ENCODE results near the gene SYNJ1.
"Not testable (repeated sequence)": the region's sequence is repeated elsewhere in the genome, so short reads cannot be mapped to it uniquely, and the experiment has no call there.

Gene SYNJ1

DNA sequence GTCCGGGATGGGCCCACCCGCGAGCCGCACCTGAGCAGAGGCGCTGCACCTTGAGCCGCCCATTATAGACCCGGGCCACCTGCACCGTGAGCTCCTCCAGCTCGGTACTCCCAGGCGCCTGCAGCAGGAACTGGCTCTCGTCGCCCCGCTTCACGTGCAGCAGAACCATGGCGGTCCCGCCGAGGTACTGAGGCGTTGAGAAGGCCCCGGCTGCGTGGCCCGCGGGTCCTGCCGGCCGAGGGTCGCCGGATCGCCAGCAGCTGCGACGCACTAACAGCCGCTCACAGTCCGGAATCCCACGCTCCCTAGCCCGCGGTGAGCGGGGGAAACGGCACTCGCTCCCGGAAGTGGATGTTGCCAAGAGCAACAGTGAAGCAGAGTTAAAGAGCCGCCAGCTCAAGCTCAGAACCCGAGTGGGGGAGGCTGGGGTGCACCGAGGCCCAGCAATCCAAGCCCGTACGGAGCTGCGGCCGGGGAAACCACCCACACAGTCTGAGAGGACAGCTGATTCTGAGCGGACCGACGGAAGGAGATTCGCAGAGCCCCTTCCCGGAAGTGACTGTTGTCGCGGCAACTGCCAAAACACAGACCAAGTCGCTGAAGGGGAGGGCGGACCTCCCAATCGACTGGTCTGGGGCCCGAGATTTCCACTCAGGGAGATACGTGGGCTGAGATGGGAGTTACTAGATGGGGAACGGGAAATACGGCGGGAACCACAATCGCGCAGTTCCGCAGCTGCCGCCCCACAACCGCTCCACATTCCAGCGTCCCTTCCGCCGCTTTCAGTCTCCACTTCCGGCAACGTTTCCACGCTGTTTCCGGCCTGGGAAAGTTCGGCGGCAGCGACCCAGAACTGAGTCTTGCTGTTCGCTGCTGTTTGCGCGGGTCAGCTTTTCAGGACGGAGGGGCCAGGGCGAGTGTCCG, 115.5 kb downstream of the SYNJ1 start, which contains the start of gene CFAP298:
Gene CFAP298 (minus strand): TSS at position 303 of the 924 bp plus-strand sequence. CDS start 134 bp downstream, at position 169.
- DNase-seq (ENCODE audit: low spot score): peak; percentile 87

DNA sequence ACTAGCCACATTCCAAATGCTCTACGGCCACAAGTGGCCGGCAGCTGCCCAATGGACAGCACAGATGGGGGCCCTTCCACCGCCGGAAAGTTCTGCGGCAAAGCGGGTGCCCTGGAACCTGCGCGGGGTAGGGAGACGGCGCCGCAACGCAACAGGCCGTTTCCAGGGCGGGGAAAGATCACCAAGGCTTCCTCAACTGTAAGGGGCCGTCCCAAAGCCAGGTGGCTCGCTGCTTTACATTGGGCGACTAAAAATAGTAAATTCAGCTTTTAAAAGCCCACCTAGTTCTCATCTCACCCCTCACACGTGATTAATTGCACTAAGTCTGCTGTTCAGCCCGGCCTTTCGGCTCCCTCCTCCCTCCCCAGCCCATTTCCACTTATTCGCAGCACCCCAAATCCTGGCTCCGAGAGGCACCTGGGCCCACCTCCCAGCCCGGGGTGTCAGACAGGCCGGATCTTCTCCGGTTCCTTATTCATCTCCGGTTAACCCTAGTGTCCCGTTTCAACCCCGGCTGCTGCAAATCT, 116.3 kb downstream of the SYNJ1 start:
- peak; percentile 70 for DNase-seq (ENCODE audit: low spot score)

DNA sequence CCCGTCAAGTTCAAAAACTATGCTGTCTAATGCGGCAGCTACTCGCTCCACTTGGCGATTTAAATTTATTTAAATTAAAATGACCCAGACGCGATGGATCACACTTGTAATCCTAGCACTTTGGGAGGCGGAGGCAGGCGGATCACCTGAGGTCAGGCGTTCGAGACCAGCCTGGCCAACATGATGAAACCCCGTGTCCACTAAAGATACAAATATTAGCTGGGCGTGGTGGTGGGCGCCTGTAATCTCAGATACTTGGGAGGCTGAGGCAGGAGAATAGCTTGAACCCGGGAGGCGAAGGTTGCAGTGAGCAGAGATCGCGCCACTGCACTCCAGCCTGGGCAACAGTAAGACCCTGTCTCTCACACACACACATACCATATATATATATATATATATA, 116.9 kb downstream of the SYNJ1 start:
- not testable (repeated sequence) for DNase-seq (ENCODE audit: low spot score)

DNA sequence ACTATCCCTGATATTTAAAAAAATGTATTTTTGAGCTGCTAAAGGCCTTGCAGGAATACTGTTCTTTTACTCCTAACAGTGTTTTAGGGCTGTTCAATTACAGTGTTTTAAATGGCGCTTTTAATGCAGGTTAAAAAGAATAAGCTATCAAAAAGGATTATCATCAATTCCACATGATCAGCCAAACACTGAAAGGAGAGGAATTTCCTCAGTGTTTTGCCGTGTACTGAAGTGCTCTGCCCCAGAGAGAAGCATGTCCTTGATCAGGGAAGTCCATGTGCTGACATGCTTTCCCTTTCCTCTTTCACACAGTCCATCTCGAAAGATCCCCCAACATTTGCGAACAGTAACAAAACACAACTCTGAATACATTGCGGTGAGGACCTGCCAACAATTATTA, 119.0 kb downstream of the SYNJ1 start:
- no peak for DNase-seq (ENCODE audit: low spot score)

DNA sequence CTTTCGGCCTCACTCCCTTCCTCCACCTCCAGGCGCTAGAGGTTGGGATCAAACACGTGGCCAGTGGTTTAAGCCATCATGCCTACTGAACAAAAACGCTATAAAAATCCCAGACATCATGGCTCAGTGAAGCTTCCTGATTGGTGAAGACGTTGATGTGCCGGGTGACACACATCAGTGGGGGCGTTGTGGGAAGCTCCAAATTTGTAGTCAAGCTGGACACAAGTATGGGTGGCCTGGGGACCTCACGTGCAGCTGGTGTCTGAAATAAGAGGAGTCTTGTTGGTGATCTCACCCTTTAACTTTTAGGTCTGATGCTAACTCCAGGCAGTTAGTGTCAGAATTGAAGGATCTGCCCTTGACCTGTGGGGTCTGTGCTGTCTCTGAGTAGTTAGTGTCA, 122.3 kb downstream of the SYNJ1 start:
- no peak for DNase-seq (ENCODE audit: low spot score)

DNA sequence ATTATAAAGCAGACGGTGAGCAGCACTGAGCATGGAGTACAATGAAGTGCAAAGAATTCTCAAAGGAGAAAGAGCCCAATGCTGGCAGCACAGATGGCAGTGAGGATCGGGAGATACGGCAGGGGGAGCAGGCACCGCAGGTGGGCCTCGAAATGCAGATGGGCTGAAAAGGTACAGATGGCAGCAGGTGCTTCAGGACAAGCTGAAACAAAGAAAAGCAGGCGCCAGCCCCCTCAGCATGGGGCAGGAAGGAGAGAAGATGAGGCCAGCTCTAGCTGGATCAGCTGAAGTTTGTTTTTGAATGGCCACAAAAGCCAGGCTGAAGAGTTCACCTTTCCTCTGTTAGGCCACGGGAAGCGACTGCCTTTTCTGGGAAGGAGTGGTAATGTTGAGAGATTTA, 123.3 kb downstream of the SYNJ1 start:
- DNase-seq (ENCODE audit: low spot score): no peak

DNA sequence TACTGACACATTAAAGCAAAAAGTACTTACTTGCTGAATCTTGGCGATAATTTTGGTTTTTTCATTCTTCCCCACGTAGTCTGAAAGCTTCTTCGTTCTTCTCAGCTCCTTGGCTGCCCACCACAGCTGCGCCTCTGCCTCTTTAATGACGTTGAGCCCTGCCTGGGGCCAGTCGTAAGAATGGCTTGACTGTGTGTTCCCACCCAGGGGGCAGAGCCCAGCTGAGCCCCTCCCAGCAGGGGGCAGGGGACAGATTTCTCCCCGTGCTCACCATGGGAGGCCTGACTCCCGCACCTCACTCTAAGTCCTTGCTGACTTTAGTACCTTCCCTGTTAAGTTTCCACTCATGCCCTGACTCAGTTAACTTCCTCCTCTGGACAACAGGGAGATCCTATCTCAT, 124.7 kb downstream of the SYNJ1 start:
- no peak for DNase-seq (ENCODE audit: low spot score)

DNA sequence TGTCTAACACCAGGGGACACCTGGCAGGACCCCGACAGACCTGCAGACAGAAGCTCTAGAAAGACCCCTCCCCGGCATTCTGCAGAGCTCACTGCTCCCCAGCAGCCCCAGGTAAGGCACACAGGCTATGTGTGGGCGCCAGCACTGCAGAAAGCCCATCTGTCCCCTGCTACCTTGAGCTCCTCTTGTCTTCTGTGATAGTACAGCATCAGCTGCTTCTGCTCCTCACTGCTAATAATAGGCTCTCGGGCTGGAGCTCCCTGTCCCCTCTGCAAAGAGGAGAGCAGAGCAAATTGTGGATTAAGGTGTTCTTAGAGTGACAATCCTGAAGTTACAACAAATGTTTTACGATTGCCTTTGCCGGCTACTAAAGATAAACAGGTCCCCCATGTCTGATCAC, 125.7 kb downstream of the SYNJ1 start:
- DNase-seq (ENCODE audit: low spot score): no peak

DNA sequence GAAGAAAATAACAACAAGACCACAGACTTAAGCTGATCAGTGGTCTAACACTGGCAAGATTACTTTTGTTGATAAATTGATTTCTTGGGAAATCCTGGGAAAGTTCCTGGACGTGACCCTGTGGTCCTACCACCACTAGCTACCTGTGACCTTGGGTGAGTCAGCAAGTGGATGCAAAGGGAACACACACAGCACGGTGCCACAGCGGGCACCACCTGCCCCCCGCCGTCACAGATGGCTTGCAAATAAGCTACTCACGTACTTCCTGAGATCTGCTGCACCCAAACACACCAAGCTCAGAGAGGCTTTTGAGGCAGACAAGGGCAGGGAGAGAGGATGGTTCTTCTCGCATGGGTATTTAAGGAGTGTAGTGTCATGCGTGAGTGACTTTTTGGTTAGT, 128.3 kb downstream of the SYNJ1 start:
- DNase-seq (ENCODE audit: low spot score): no peak

DNA sequence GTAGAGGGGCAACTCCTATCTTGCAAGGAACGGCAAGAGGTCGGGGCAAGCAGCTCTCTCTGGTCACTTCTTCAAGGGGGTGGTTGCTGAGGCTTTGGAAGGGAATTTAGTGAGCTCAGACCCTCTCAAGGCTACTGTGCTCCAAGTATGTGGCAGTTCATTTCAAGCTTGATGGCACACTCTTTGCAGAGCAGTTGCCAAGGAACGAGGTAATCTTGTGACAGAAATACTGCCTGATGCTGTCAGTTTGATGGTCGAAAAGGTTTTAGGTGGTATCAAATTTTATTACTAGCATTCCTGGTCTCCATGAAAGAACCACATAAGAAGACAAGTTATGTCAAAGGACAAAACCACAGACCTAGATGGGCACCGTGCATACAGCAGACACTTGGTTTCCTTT, 128.7 kb downstream of the SYNJ1 start:
- DNase-seq (ENCODE audit: low spot score): no peak

DNA sequence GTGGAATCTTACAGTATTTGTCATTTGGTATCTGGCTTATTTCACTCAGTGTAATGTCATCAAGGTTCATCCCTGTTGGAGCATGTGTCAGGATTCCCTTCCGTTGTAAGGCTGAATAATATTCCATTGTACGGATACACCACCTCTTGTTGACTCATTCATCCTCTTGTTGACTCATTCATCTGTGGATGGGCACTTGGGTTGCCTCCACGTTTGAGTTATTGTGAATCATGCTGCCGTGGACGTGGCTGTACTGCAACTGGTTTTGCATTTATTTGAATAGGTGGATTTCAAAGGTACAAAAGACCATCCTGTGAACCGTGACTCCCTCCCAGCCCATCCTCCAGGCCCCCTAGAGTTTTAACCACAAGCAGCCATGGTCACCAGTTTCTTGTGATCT, 130.6 kb downstream of the SYNJ1 start:
- no peak for DNase-seq (ENCODE audit: low spot score)

DNA sequence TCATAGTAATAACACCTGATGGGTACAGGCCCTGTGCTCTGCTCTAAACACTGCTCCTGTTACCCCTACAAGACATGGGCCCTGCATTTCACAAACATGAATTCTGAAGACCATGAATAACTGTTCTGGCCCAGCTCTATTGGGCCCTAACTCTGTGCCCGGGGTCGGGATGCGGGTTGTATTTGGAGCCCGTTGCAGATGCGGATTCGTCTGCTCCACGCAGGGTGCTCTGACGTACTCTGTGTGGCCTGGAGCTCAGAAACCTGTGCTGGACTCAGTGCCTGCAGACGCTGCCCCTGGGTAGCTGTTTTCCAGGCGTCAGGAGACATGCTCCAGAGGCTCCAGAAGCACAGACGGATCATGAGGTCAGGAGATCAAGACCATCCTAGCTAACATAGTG, 132.4 kb downstream of the SYNJ1 start:
- DNase-seq (ENCODE audit: low spot score): no peak

DNA sequence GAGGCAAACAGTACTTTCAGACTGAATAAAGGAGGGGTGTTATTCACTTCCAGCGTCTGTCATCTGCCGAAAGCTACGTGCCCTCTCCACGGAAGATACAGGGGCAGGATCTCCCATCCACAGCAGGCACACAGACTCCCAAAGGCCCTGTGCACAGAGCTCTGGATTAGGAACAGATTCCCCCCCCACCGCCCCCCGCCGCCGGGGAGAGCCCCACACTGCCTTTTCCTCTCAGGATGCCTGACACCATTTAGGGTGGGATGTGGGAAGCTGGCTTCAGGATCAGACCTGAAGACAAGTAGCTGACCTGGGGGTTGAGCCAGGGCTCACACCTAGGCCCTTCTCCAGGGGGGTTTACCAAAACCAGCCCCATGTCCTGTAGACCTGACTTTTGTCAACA, 134.1 kb downstream of the SYNJ1 start:
- DNase-seq (ENCODE audit: low spot score): no peak

DNA sequence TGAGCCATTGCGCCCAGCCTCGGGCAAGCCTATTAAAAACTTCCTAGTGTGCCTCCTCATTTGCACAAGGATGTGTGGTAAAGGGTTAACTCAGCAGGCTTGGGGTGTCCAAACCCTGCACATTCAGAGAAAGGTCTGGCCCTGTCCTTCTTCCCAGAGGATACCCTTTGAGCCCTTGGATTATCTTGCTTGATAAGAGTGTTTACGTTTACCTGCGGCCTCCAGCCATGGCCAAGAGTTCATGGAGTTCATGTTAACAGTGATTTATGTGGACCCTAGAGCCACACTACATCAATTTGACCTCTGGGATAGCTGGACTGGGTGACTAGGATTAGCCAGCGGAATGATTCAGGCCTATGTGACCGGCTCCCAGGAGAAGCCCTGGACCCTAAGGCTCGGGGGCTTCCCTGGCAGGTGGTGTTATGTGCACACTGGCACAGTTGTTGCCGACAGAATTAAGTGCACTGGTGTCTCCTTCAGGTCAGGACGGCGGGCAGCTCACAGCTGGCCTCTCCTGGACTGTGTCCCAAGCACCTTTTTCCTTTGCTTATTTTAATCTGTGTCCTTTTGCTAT, 134.8 kb downstream of the SYNJ1 start:
- DNase-seq (ENCODE audit: low spot score): no peak

DNA sequence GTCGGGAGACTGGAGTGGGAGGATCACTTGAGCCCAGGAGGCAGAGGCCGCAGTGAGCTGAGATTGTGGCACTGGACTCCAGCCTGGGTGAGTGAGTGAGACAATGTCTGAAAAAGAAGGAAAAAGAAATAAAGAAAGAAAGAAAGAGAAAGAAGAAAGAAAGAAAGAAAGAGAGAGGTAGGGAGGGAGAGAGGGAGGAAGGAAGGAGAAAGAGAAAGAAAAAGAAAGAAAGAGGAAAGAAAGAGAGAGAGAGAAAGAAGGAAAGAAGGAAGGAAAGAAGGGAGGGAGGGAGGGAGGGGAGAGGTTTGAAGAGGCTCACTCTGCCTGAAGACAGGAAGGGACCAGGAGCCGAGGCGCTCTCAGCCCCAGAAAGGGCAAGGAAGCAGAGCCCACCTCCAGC, 137.7 kb downstream of the SYNJ1 start:
- no peak for DNase-seq (ENCODE audit: low spot score)

DNA sequence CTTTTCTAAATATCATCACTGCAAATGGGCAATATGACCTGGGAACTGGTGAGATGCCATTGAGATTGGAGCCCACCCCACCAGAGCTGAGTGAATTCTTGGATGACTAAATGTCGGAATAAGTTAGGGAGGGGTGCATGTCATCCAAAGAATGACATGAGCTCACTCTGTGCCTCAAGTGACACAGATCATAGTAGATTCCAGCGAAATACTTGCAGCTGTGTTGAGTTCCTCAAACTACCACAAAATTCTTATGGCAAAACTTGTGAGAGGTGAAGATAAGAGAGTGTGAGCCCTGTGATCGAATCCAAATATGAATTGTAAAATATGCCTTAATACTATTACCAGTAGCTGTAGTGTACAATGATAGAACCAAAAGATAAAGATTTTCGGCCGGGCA, 140.2 kb downstream of the SYNJ1 start:
- no peak for DNase-seq (ENCODE audit: low spot score)

DNA sequence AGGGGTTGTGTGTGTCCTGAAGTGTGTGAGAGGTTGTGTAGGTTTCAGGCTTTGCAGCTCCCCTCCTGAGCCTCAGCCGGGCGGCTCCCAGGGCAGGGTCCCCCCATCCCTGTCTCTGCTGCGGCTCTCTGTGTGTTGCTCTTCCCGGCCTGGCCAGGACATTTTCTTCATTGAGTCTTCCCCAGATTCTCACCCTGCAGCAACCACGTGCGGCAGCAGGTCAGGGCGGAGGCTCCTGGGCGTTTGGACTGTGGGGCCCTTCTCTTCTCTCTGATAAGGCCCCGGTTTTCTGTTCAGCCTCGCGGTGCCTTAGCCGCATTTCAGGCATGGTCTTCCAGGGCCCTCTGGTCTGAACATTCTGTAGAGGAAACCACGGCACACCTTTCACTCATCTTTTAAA, 140.7 kb downstream of the SYNJ1 start:
- DNase-seq (ENCODE audit: low spot score): no peak

DNA sequence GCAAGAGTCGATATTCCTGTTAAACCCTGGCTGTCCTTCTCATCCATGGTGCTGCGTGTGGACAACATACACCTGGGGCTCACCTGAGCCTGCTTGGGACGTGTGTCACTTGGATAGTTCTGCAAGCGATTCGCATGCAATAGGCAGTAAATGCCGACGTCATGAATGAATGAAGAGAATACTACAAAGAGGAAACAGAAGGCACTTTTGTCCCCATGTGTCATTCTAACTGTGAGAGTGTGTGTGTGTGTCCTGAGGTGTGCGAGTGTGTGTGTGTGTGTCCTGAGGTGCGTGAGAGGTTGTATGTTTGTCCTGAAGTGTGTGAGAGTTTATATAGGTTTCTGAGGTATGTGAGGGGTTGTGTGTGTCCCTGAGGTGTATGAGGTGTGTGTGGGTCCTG, 141.8 kb downstream of the SYNJ1 start:
- no peak for DNase-seq (ENCODE audit: low spot score)

DNA sequence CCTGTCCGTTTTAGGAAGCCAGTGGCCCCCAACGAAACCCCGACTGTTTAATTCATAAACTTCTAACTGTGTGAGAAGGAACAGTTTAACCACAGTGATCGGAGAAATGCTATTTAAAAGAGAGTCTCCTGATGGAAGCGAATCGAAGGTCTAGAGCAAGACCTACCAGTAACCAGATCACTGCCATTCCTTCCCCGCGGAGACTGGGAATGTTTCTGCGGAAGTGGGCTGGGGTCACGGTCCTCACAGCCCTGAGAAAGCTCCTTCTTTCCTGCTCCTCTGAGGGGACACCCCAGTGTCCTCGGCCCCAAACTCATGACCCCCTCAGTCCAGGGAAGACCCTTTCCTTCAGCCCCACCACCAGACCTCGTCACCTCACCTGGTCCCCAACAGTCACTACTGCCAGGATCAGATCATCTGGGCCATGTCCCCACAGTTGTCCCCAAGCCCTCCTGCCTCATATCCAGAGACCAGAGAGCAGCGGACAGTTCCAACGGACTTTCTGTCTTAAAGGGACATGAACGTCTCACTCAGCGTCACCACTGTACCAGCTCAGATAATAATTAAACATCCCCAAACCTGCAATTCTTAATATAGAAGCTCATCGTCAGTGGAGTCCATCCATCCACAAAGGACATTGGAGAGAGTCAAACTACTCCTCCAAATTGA, 142.6 kb downstream of the SYNJ1 start, which contains the start of gene TCP10L:
Gene TCP10L (minus strand): TSS at position 482 of the 669 bp plus-strand sequence. CDS start 1,219 bp downstream, outside the sequence.
- DNase-seq (ENCODE audit: low spot score): no peak

DNA sequence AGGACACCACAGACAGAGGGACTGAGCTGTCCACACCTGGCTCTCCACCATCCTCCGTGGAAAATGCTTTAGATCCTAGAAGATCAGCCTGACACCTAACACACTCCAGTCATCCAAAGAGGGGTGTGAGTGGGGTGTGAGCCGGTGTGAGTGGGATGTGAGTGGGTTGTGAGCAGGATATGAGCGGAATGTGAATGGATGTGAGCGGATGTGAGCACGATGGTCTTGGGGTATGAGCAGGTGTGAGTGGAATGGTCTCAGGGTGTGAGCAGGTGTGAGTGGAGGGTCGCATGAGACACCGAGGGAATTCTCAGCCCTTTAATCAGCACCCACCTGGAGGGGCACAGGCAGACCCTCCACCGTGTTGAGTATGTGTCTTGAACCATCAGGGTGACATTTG, 143.3 kb downstream of the SYNJ1 start:
- DNase-seq (ENCODE audit: low spot score): no peak

DNA sequence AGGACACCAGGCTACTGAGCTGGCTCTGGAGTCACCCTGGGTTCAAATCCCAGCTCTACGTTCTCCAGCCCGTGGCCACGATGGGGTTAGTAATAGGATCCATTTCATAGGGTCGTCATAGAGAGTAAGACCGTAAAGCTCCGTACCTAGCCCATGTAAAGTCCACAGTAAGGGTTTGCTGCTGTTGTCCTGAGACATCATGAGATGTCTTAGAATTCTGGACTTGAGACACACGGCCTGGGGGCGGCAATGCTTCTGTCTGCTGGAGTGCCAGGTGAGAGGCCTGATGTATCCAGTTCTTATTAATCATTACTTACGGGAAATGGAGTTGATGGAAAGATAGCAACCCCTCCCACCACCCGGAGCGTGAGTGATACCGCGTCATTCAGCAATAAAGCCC, 146.1 kb downstream of the SYNJ1 start:
- no peak for DNase-seq (ENCODE audit: low spot score)

DNA sequence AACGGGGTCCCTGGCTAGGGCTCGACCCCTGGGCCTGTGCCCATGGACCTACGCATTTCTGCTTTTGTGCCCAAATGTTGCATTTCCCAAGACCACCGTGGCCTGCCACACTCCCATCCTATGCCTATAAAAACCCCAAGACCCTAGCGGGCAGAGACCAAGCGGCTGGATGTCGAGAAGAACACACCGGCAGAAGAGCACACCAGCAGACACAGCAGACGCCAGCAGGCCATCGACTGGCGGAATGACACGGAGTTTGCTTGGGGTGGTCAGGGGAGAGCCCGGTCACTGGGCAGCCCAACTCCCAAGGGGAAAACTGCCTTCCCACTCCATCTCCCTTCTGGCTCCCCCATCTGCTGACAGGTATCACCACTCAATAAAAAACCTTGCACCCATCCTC, 146.9 kb downstream of the SYNJ1 start:
- no peak for DNase-seq (ENCODE audit: low spot score)
